HepG2 (cell line): ENCODE data around the gene SERPINB6. TPM values are rescaled to one million over a fixed set of nuclear protein-coding genes. Genes with fewer than 3 reads are reported as not detected.
A peak's percentile ranks its signal among the peaks of the same experiment; 100 is the strongest.

Source experiments
- JARID2 ChIP-seq: sonication (generic); formaldehyde crosslinking; IDR thresholded peaks from 2 replicates; pipeline ENCODE4 v1.8.1; 2023; ENCODE audit warnings: missing genetic modification reagents, inconsistent platforms; ENCODE audit not compliant: insufficient replicate concordance
- SUZ12 ChIP-seq: fragments of 150-350 bp; IDR thresholded peaks from 2 replicates; pipeline ENCODE4 v1.6.1; 2014; ENCODE audit warnings: low read depth, low read length
- TAF1 ChIP-seq: sonication (generic); formaldehyde crosslinking; IDR thresholded peaks from 2 replicates; pipeline ENCODE4 v1.4.0; 2020; ENCODE audit warnings: missing genetic modification reagents
- ZHX2 ChIP-seq, 2 experiments: sonication (generic) in 1 of 2; formaldehyde crosslinking in 1 of 2; IDR thresholded peaks; 2 replicates each; pipeline versions ENCODE4 v1.6.1 to v1.9.0; 2014 to 2022; ENCODE audit warnings: antibody characterized with exemption in 1 of 2, borderline replicate concordance in 1 of 2, inconsistent platforms in 1 of 2, low read depth in 1 of 2, missing genetic modification reagents in 1 of 2
- ZNF644 ChIP-seq: IDR thresholded peaks from 2 replicates; pipeline ENCODE4 v1.6.1; 2016; ENCODE audit warnings: low read depth
- polyA plus RNA-seq, 8 experiments: library from polyadenylated mRNA; depleted of rRNA in 3 of 8; stranded (reverse) in 7 of 8; unstranded in 1 of 8; fragments of >200 nt; fragmentation: Illumina TruSeq in 4 of 8; extraction: Trizol in 4 of 8; gene quantifications; 2 replicates each; pipeline versions ENCODE4 v1.2.1 to v1.2.3, GENCODE V29; 2011 to 2016; ENCODE audit warnings: low read depth in 4 of 8, missing spikeins in 1 of 8, mixed read lengths in 1 of 8; ENCODE audit not compliant: insufficient read depth in 1 of 8
- total RNA-seq, 5 experiments: library from RNA; depleted of rRNA; stranded (reverse); fragments of >200 nt; fragmentation: Illumina TruSeq; extraction: Trizol; gene quantifications; 2 replicates each; pipeline ENCODE4 v1.2.3, GENCODE V29; 2016; ENCODE audit warnings: low read depth in 1 of 5
- TF ChIP-seq, protein P1 (sequence below): sonication (generic); formaldehyde crosslinking; IDR thresholded peaks from 2 replicates; pipeline ENCODE4 v1.9.0; 2021; ENCODE audit warnings: missing genetic modification reagents, borderline replicate concordance
- TF ChIP-seq, protein P2 (sequence below): sonication (generic); formaldehyde crosslinking; IDR thresholded peaks from 2 replicates; pipeline ENCODE4 v1.5.1; 2020; ENCODE audit warnings: mild to moderate bottlenecking, missing genetic modification reagents, borderline replicate concordance
- TF ChIP-seq, protein P3 (sequence below): sonication (generic); formaldehyde crosslinking; IDR thresholded peaks from 2 replicates; pipeline ENCODE4 v1.4.0; 2020; ENCODE audit warnings: missing genetic modification reagents, mild to moderate bottlenecking, borderline replicate concordance

SERPINB6 gene
- total and polyA plus RNA-seq, 2 of the 13 experiments (the other 11 are each of a cell fraction or from before 2014, with no cell fraction given) = 38.2 to 61.3 TPM

DNA sequence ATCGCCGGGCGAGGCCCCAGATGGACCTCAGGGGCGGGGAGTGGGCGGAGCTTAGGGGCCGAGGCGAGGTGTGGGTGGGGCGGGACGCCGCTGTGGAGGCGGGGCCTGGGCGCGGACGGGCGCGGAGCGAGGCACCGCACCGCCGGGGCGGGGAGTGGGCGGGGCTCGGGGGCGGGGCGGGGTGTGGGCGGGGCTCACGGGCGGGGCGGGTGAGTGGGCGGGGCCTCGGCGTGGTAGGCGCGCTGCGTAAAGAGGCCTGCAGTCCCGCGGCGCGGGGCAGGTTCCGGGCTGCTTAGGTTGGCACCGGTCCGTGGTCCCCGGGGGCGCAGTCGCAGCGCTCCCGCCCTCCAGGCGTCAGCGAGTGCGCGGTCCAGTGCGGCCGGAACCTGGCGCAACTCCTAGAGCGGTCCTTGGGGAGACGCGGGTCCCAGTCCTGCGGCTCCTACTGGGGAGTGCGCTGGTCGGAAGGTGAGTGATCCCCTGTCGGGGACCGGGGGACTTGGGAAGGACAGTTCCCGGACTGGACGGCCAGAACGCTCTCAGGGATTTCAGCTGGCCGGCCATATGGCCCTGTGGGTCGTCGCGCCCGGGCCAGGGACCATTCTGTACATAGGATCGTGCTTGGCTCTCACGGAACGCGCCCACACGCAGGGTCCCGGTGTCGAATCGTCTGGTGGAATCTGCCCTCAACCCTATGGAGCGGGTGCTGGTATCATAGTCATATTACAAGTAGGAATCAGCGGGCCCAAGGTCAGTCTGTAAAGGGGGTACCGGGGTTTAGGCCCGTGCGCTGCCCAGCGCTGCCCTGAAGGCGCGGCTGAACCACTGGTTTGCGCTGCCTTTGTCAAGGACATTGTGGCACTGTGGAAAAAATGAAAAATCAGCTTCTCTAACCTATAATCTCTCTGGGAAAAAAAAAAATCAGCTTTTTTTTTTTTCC is 28.5 kb upstream of the SERPINB6 start, which contains the start of gene NQO2 (continued):
- TF ChIP-seq ZHX2 (IDR thresholded peaks at IDR 0.05; ENCODE audit: low read depth) (no peak), ZHX2 (CRISPR knock-in tag; IDR thresholded peaks at IDR 0.05; ENCODE audit: borderline replicate concordance) (no peak), ZNF644 (no peak), SUZ12 (no peak), JARID2 (no peak), TAF1 (peak; percentile 92)
- TF ChIP-seq, protein P1, sequence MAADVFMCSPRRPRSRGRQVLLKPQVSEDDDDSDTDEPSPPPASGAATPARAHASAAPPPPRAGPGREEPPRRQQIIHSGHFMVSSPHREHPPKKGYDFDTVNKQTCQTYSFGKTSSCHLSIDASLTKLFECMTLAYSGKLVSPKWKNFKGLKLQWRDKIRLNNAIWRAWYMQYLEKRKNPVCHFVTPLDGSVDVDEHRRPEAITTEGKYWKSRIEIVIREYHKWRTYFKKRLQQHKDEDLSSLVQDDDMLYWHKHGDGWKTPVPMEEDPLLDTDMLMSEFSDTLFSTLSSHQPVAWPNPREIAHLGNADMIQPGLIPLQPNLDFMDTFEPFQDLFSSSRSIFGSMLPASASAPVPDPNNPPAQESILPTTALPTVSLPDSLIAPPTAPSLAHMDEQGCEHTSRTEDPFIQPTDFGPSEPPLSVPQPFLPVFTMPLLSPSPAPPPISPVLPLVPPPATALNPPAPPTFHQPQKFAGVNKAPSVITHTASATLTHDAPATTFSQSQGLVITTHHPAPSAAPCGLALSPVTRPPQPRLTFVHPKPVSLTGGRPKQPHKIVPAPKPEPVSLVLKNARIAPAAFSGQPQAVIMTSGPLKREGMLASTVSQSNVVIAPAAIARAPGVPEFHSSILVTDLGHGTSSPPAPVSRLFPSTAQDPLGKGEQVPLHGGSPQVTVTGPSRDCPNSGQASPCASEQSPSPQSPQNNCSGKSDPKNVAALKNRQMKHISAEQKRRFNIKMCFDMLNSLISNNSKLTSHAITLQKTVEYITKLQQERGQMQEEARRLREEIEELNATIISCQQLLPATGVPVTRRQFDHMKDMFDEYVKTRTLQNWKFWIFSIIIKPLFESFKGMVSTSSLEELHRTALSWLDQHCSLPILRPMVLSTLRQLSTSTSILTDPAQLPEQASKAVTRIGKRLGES = no peak
- TF ChIP-seq, protein P2, sequence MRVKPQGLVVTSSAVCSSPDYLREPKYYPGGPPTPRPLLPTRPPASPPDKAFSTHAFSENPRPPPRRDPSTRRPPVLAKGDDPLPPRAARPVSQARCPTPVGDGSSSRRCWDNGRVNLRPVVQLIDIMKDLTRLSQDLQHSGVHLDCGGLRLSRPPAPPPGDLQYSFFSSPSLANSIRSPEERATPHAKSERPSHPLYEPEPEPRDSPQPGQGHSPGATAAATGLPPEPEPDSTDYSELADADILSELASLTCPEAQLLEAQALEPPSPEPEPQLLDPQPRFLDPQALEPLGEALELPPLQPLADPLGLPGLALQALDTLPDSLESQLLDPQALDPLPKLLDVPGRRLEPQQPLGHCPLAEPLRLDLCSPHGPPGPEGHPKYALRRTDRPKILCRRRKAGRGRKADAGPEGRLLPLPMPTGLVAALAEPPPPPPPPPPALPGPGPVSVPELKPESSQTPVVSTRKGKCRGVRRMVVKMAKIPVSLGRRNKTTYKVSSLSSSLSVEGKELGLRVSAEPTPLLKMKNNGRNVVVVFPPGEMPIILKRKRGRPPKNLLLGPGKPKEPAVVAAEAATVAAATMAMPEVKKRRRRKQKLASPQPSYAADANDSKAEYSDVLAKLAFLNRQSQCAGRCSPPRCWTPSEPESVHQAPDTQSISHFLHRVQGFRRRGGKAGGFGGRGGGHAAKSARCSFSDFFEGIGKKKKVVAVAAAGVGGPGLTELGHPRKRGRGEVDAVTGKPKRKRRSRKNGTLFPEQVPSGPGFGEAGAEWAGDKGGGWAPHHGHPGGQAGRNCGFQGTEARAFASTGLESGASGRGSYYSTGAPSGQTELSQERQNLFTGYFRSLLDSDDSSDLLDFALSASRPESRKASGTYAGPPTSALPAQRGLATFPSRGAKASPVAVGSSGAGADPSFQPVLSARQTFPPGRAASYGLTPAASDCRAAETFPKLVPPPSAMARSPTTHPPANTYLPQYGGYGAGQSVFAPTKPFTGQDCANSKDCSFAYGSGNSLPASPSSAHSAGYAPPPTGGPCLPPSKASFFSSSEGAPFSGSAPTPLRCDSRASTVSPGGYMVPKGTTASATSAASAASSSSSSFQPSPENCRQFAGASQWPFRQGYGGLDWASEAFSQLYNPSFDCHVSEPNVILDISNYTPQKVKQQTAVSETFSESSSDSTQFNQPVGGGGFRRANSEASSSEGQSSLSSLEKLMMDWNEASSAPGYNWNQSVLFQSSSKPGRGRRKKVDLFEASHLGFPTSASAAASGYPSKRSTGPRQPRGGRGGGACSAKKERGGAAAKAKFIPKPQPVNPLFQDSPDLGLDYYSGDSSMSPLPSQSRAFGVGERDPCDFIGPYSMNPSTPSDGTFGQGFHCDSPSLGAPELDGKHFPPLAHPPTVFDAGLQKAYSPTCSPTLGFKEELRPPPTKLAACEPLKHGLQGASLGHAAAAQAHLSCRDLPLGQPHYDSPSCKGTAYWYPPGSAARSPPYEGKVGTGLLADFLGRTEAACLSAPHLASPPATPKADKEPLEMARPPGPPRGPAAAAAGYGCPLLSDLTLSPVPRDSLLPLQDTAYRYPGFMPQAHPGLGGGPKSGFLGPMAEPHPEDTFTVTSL (CRISPR knock-in tag) = no peak
- TF ChIP-seq, protein P3, sequence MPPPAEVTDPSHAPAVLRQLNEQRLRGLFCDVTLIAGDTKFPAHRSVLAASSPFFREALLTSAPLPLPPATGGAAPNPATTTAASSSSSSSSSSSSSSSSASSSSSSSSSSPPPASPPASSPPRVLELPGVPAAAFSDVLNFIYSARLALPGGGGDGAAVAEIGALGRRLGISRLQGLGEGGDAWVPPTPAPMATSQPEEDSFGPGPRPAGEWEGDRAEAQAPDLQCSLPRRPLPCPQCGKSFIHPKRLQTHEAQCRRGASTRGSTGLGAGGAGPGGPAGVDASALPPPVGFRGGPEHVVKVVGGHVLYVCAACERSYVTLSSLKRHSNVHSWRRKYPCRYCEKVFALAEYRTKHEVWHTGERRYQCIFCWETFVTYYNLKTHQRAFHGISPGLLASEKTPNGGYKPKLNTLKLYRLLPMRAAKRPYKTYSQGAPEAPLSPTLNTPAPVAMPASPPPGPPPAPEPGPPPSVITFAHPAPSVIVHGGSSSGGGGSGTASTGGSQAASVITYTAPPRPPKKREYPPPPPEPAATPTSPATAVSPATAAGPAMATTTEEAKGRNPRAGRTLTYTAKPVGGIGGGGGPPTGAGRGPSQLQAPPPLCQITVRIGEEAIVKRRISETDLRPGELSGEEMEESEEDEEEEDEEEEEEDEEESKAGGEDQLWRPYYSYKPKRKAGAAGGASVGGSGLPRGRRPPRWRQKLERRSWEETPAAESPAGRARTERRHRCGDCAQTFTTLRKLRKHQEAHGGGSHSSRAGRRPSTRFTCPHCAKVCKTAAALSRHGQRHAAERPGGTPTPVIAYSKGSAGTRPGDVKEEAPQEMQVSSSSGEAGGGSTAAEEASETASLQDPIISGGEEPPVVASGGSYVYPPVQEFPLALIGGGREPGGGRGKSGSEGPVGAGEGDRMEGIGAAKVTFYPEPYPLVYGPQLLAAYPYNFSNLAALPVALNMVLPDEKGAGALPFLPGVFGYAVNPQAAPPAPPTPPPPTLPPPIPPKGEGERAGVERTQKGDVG (CRISPR knock-in tag) = no peak; the same call in 1 of the 2 replicates
